HL-60 (cell line): ENCODE data around the gene NPTXR.

ENCODE experiments used
- DNase-seq, 2 experiments: peaks; one replicate each; pipeline ENCODE4 v3.0.0-alpha.2; 2010 to 2020; ENCODE audit warnings: low read depth in 1 of 2, low spot score in 1 of 2
- H3K27ac ChIP-seq: fragments of 250-450 bp; sonication (Bioruptor Pico); replicated peaks from 2 replicates; pipeline ENCODE4 v1.5.1; 2020; ENCODE audit warnings: mild to moderate bottlenecking, moderate library complexity
- H3K27me3 ChIP-seq: fragments of 250-450 bp; sonication (Bioruptor Pico); 2 replicates; pipeline ENCODE4 v1.5.1; 2021; ENCODE audit warnings: mild to moderate bottlenecking, moderate library complexity; ENCODE audit not compliant: insufficient read depth, poor library complexity, severe bottlenecking
- H3K4me3 ChIP-seq: replicated peaks from 2 replicates; pipeline ENCODE4 v1.5.1; 2011; ENCODE audit warnings: mild to moderate bottlenecking, control low read depth, low read length; ENCODE audit not compliant: insufficient read depth
- CTCF ChIP-seq: IDR thresholded peaks from one replicate; pipeline ENCODE4 v1.5.1; 2011; ENCODE audit warnings: low read length, control low read depth, inconsistent platforms; ENCODE audit not compliant: insufficient read depth
- GABPA ChIP-seq: IDR thresholded peaks from 2 replicates; pipeline ENCODE4 v1.6.1; 2012; ENCODE audit warnings: low read depth
- POLR2AphosphoS5 ChIP-seq: IDR thresholded peaks from 2 replicates; pipeline ENCODE4 v1.6.1; 2012; ENCODE audit warnings: low read depth
- REST ChIP-seq: IDR thresholded peaks from 2 replicates; pipeline ENCODE4 v1.6.1; 2012; ENCODE audit warnings: low read depth; ENCODE audit not compliant: insufficient replicate concordance
- SPI1 ChIP-seq: IDR thresholded peaks from 2 replicates; pipeline ENCODE4 v1.6.1; 2012; ENCODE audit warnings: low read depth, mild to moderate bottlenecking, borderline replicate concordance

Gene NPTXR

DNA sequence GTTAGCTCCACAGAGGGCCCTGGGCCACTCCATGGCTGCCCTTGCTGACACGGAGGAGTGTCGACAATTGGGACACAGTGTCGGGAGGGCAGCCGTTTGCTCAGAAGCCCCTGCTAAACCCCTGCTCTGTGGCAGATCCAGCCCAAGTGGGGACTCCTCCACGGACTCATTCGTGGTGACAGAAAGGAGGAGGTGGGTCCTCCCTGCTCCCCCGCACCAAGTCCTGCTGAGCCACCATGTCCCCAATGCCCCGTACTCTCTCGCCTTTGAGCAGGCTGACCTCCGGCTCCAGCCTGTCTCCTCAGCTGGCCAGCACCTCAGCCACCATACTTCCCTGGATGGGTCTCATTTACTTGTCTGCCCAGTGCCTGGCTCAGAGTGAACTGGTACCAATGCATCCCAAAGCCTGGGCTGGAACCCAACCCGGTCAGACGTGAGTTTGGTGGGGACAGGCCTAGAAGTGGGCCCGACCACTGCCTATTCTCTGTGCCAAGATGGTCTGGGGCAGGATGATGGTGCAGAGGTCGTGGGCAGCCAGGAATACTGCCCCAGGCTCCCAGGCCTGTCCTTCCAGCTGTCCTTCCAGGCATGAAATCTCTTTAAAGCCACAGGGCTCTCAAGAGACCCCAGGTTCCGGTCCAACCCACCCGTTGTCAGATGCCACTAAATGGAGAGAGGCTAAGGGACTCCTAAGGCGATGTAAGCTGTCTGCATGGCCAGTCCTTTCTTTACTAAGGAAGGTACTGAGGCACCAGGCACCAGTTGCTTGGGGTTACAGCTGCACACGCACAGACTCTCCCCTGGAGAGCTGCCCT lies 23.9 kb upstream of the NPTXR start:
- no peak overlapping the region for H3K4me3 ChIP-seq
- no peak overlapping the region for H3K27ac ChIP-seq
- DNase-seq = no peak
- no peak for TF ChIP-seq CTCF
- H3K27me3 ChIP-seq = peaks cover under 1% of the 10 kb centered on the region

DNA sequence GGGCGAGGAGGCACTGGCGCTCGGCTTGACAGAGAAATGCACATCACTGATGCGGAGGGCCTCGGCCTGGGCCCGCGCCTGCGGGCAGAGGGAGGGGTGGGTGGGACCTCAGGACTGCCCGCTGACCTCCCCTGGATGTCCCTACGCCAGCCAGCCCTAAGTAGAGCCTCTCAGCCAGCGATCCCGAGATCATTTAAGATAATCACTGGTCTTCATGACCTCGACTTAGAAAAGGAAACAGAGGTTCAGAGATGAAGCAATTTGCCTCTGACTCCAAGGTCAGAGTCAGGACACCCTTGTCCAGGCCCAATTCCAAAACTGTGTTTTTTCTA lies 23.3 kb upstream of the NPTXR start:
- Histone ChIP-seq H3K4me3 (no peak overlapping the region), H3K27me3 (no peaks in the 10 kb centered on the region), H3K27ac (no peak overlapping the region)
- DNase-seq = no peak
- TF ChIP-seq REST (no peak), CTCF (no peak), SPI1 (no peak), GABPA (no peak)

GRCh38 chr22:38866399-38867123 lies 22.7 kb upstream of the NPTXR start:
- no peak overlapping the region for H3K4me3 ChIP-seq
- DNase-seq = no peak
- no peak for TF ChIP-seq REST
- TF ChIP-seq CTCF = no peak
- TF ChIP-seq GABPA = no peak
- TF ChIP-seq POLR2AphosphoS5 = no peak
- TF ChIP-seq SPI1 = no peak
- H3K27ac ChIP-seq = no peak overlapping the region
- H3K27me3 ChIP-seq = no peaks in the 10 kb centered on the region
